HG03439 (cell line): ENCODE results near the gene CCDC124.
"Not testable (repeated sequence)": the region's sequence is repeated elsewhere in the genome, so short reads cannot be mapped to it uniquely, and the experiment has no call there.

Experiments
- ATAC-seq: cut with Tn5 transposase; IDR thresholded peaks from one replicate; pipeline ENCODE4 v1.9.1; 2021; ENCODE audit warnings: mild to moderate bottlenecking, moderate library complexity; ENCODE audit not compliant: unreplicated experiment

Gene CCDC124

GRCh38 chr19:17932485-17933338 is at the start of gene CCDC124:
TSS of gene CCDC124 (plus strand) at chr19:17933015. CDS start at chr19:17936421, 3,406 bp downstream.
- peak; percentile 82 for ATAC-seq

GRCh38 chr19:17883627-17884410 is 49.0 kb upstream of the CCDC124 start:
- no peak for ATAC-seq

DNA sequence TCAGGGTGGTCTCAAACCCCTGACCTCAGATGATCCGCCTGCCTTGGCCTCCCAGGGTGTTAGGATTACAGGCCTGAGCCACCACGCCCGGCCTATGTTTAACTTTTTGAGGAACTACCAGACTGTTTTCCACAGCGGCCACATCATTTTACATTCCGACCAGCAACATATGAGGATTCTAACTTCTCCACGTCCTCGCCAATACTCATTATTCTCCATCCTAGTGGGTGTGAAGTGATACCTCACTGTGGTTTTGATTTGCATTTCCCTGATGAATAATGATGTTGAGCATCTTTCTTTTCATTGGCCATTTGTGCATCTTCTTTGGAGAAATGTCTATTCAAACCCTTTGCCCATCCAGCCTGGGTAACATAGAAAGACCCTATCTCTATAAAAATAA is 46.3 kb upstream of the CCDC124 start:
- ATAC-seq: no peak

DNA sequence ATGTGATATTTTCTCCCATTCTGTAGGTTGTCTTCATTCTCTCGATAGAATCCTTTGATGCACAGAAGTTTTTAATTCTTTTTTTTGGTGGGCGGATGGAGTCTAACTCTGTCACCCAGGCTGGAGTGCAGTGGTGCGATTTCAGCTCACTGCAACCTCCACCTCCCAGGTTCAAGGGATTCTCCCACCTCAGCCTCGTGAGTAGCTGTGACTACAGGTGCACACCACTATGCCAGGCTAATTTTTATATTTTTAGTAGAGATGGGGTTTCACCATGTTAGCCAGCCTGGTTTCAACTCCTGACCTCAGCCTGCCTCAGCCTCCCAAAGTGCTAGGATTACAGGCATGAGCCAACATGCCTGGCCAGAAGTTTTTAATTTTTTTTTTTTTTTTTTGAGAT is 45.6 kb upstream of the CCDC124 start:
- not testable (repeated sequence) for ATAC-seq

- ATAC-seq: no peak
These were observed 44.6 kb upstream of the CCDC124 start for GRCh38 chr19:17888260-17888659.

DNA sequence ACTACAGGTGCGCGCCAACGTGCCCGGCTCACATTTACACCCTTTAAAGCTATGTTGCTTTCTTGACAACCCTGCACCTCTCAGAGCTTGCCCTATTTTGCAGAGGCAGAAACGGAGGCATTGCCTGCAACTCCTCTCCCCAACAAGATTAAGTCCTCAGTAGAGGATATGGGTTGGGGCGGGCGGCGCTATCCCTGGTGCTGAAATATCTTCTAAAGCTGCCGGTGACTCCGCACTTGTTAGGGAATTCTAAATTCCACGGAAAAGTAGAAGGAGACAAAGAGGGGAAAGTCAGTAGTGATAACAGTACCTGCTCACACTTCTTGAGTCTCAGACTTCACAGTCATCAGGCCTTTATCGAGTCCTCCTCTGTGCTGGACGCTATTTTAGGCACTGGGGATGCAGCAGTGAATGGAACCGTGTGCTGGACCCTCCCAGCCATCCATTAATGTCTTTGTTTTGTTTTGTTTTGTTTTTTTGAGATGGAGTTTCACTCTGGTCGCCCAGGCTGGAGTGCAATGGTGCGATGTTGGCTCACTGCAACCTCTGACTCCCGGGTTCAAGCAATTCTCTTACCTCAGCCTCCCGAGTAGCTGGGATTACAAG is 43.1 kb upstream of the CCDC124 start:
- no peak for ATAC-seq

DNA sequence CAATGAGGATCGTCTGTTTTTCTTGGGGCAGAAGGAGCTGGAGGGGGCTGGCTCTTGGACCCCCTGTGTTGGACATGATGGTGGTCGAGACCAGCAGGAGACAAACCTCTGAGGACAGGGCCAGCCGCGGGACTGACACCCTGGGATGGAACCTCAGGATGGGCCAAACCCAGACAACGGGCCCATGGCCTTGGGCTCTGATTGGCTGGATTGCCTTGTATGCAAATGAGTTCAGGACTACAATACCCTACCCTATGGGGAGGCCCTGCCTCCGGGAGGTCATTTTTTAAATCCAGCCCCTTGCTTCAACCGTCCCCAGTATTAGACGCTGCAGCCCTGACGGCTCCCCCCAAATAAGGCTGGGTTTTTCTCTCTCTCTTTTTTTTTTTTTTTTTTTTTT is 39.0 kb upstream of the CCDC124 start:
- no peak for ATAC-seq

DNA sequence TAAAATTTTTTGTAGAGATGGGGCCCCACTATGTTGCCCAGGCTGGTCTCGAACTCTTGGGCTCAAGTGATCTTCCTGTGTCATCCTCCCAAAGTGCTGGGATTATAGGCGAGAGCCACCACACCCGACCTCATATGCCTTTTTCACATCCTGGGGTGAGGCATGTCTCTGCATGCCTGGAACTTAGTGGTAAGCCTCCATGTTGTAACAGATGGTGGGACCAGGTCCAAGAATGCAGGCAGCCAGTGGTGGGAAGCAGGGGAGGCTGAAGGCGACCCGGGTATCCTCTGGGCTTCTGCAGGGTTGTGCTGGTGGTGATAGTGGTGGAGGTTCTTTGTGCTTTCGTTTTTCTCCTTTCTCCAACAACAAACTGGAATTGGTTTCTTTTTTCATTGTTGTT is 30.1 kb upstream of the CCDC124 start:
- ATAC-seq: no peak

- no peak for ATAC-seq
These were observed 24.6 kb upstream of the CCDC124 start for GRCh38 chr19:17908244-17908643.

GRCh38 chr19:17909003-17909732 is 23.6 kb upstream of the CCDC124 start:
- ATAC-seq: no peak

GRCh38 chr19:17910791-17911360 is 21.9 kb upstream of the CCDC124 start:
- ATAC-seq: no peak

GRCh38 chr19:17915940-17916593 is 16.7 kb upstream of the CCDC124 start:
- ATAC-seq: no peak

DNA sequence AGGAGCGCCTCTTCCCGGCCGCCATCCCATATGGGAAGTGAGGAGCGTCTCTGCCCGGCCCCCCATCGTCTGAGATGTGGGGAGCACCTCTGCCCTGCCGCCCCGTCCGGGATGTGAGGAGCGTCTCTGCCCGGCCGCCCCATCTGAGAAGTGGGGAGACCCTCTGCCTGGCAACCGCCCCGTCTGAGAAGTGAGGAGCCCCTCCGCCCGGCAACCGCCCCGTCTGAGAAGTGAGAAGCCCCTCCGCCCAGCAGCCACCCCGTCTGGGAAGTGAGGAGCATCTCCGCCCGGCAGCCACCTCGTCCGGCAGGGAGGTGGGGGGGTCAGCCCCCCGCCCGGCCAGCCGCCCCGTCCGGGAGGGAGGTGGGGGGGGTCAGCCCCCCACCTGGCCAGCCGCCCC is 14.7 kb upstream of the CCDC124 start:
- not testable (repeated sequence) for ATAC-seq

DNA sequence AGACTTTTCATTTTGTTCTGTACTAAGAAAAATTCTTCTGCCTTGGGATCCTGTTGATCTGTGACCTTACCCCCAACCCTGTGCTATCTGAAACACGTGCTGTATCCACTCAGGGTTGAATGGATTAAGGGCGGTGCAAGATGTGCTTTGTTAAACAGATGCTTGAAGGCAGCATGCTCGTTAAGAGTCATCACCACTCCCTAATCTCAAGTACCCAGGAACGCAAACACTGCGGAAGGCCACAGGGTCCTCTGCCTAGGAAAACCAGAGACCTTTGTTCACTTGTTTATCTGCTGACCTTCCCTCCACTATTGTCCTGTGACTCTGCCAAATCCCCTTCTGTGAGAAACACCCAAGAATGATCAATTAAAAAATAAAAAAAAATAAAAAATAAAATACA is 13.7 kb upstream of the CCDC124 start:
- not testable (repeated sequence) for ATAC-seq

DNA sequence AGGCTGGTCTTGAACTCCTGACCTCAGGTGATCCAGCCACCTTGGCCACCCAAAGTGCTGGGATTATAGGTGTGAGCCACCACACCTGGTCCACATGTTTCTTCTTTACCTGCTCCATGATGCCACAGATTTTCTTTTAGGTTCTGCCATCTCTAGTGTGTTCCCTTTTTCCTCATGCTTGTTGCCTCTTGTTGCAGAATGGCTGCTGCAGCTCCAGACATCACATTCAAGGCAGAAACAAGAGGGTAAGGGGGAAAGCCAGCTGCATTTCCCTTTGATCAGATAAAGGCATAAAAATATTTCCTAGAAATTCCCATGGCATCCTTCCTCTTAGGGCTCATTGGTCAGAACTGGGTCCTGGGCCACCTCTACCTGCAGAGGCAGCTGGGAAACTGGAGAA is 12.3 kb upstream of the CCDC124 start:
- no peak for ATAC-seq

GRCh38 chr19:17922138-17922537 is 10.7 kb upstream of the CCDC124 start:
- no peak for ATAC-seq

GRCh38 chr19:17926044-17926443 is 6.8 kb upstream of the CCDC124 start:
- no peak for ATAC-seq

GRCh38 chr19:17929056-17929455 is 3.8 kb upstream of the CCDC124 start:
- ATAC-seq: no peak

DNA sequence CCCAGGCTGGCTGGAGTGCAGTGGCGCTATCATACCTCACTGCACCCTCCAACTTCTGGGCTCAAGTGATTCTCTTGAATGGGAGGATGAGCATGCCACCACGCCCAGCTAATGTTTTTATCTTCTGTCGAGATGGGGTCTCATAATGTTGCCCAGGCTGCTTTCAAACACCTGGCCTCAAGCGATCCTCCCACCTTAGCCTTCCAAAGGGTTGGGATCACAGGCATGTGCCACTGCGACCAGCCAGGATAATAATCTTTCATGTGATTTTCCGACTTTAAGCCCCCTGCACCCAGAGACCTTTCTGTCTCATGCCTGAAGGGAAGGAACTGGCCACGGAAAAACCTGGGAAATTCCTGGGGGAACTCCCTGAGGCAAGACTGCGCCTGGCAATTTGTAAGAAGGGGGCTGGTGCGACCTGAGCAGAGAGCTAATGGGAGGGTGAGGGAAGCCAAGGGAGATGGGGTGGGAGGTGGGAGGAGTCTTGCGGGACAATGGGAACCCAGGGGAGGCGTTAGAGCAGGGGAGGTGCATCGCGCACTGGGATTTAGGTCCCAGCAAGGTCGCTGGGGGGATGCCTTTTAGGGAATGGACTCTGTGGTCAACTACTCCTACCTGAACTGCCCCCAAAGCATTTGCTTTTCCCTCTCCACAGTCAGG is 1.2 kb upstream of the CCDC124 start:
- no peak for ATAC-seq
